HCT116 (cell line): ENCODE measurements around the gene LKAAEAR1. TPM values are rescaled to one million over a fixed set of nuclear protein-coding genes. Genes with fewer than 3 reads are reported as not detected.

ENCODE experiments used
- ATAC-seq: fragments of 200-7000 bp; cut with Tn5 transposase; 2 replicates; pipeline ENCODE4 v1.9.1; 2020; ENCODE audit warnings: mild to moderate bottlenecking, moderate library complexity
- BruUV-seq: library from RNA; stranded (reverse); fragments of 400-500 nt; replicated peaks from 2 replicates; lab custom pipeline; 2021; lab: Mats Ljungman, UMichigan
- CTCF ChIA-PET: fragments of 300-600 bp; sonication (Branson Sonifier 250); formaldehyde crosslinking; loops from one replicate; lab custom pipeline; 2021; ENCODE audit warnings: antibody characterized with exemption; lab: Charles Lee
- POLR2A ChIA-PET: fragments of 300-600, 350-600 bp; sonication (Branson Sonifier 250); formaldehyde crosslinking; loops from one replicate; lab custom pipeline; 2021; ENCODE audit warnings: antibody characterized with exemption; lab: Charles Lee
- RAD21 ChIA-PET, 2 experiments: fragments of 300-600 bp; sonication (Branson Sonifier 250); formaldehyde crosslinking; loops; one replicate each; lab custom pipeline; 2023; ENCODE audit warnings: low total read pairs in 2 of 2; ENCODE audit not compliant: uncharacterized antibody in 2 of 2, unreplicated experiment in 2 of 2, low non-redundant PET in 1 of 2; lab: Charles Lee
- DNase-seq: peaks from one replicate; pipeline ENCODE4 v3.0.0-alpha.2; 2010; ENCODE audit warnings: low read depth, low spot score
- H2AFZ ChIP-seq: fragments of 200-600 bp; shearing (Covaris generic), sonication (generic); 2 replicates; pipeline ENCODE4 v1.6.1; 2017; ENCODE audit warnings: low read depth, mixed run types, mixed read lengths, antibody characterized with exemption, low read length; ENCODE audit not compliant: poor library complexity, severe bottlenecking
- H3K27ac ChIP-seq: 2 replicates; pipeline ENCODE4 v1.5.1; 2012; ENCODE audit warnings: low read depth, low read length
- H3K27me3 ChIP-seq: fragments of 200-600 bp; sonication (generic); 2 replicates; pipeline ENCODE4 v1.6.1; 2016; ENCODE audit warnings: mixed run types, low read length, mixed read lengths; ENCODE audit not compliant: insufficient read depth
- H3K36me3 ChIP-seq, 2 experiments: fragments of 200-500 bp in 1 of 2; fragments of 200-600 bp in 1 of 2; sonication (Bioruptor generic) in 1 of 2; sonication (generic) in 1 of 2; 2 replicates each; pipeline versions ENCODE4 v1.5.1 to v1.6.1; 2014 to 2016; ENCODE audit warnings: low read length in 2 of 2, inconsistent platforms in 1 of 2, mixed read lengths in 1 of 2, mixed run types in 1 of 2; ENCODE audit not compliant: insufficient read depth in 2 of 2, control insufficient read depth in 1 of 2
- H3K4me1 ChIP-seq, 2 experiments: fragments of 200-600 bp in 1 of 2; sonication (generic) in 1 of 2; 2 replicates each; pipeline versions ENCODE4 v1.5.1 to v1.6.1; 2012 to 2017; ENCODE audit warnings: low read length in 2 of 2, inconsistent platforms in 1 of 2, mild to moderate bottlenecking in 1 of 2, mixed read lengths in 1 of 2, mixed run types in 1 of 2, moderate library complexity in 1 of 2; ENCODE audit not compliant: insufficient read depth in 2 of 2, control insufficient read depth in 1 of 2
- H3K4me2 ChIP-seq: fragments of 200-600 bp; sonication (generic); 2 replicates; pipeline ENCODE4 v1.6.1; 2017; ENCODE audit warnings: mixed run types, low read length, mixed read lengths
- H3K4me3 ChIP-seq, 2 experiments: fragments of 200-600 bp in 1 of 2; sonication (generic) in 1 of 2; replicated peaks in 1 of 2; 2 replicates each; pipeline ENCODE4 v1.5.1; 2011 to 2016; ENCODE audit warnings: low read length in 2 of 2, control low read depth in 1 of 2, low read depth in 1 of 2, mild to moderate bottlenecking in 1 of 2, mixed read lengths in 1 of 2, mixed run types in 1 of 2
- H3K79me2 ChIP-seq: fragments of 200-600 bp; sonication (generic); 2 replicates; pipeline ENCODE4 v1.6.1; 2017; ENCODE audit warnings: mild to moderate bottlenecking, mixed run types, low read length, moderate library complexity, mixed read lengths; ENCODE audit not compliant: insufficient read depth
- H3K9ac ChIP-seq: fragments of 200-600 bp; sonication (generic); 2 replicates; pipeline ENCODE4 v1.6.1; 2016; ENCODE audit warnings: low read length, mixed read lengths
- H3K9me2 ChIP-seq: fragments of 200-600 bp; sonication (generic), shearing (Covaris generic); 2 replicates; pipeline ENCODE4 v1.6.1; 2017; ENCODE audit warnings: mixed run types, mild to moderate bottlenecking, moderate library complexity; ENCODE audit not compliant: insufficient read depth
- H3K9me3 ChIP-seq, 2 experiments: fragments of 200-500 bp in 1 of 2; fragments of 200-600 bp in 1 of 2; sonication (Bioruptor generic) in 1 of 2; sonication (generic) in 1 of 2; 2 replicates each; pipeline ENCODE4 v1.6.1; 2014 to 2017; ENCODE audit warnings: low read length in 2 of 2, mixed read lengths in 2 of 2, inconsistent platforms in 1 of 2, low read depth in 1 of 2, mild to moderate bottlenecking in 1 of 2, mixed run types in 1 of 2, moderate library complexity in 1 of 2; ENCODE audit not compliant: control insufficient read depth in 1 of 2, insufficient read depth in 1 of 2
- H4K20me1 ChIP-seq: fragments of 200-600 bp; sonication (generic), shearing (Covaris generic); 2 replicates; pipeline ENCODE4 v1.6.1; 2017; ENCODE audit warnings: mixed run types, mild to moderate bottlenecking, moderate library complexity; ENCODE audit not compliant: insufficient read depth
- CBX3 ChIP-seq: IDR thresholded peaks from 2 replicates; pipeline ENCODE4 v1.6.1; 2012; ENCODE audit warnings: low read depth
- CEBPB ChIP-seq: IDR thresholded peaks from 2 replicates; pipeline ENCODE4 v1.6.1; 2012; ENCODE audit warnings: low read depth
- CTCF ChIP-seq, 3 experiments: fragments of 200-600 bp in 1 of 3; sonication (generic) in 1 of 3; IDR thresholded peaks in 2 of 3; conservative IDR thresholded peaks in 1 of 3; 2 replicates each; pipeline ENCODE4 v1.5.1; 2012 to 2017; ENCODE audit warnings: low read depth in 2 of 3, low read length in 2 of 3, antibody characterized with exemption in 1 of 3, borderline replicate concordance in 1 of 3, control low read depth in 1 of 3, mild to moderate bottlenecking in 1 of 3, mixed read lengths in 1 of 3, mixed run types in 1 of 3, moderate library complexity in 1 of 3; ENCODE audit not compliant: insufficient read depth in 1 of 3
- EGR1 ChIP-seq: IDR thresholded peaks from 2 replicates; pipeline ENCODE4 v1.6.1; 2012; ENCODE audit warnings: low read depth
- ELF1 ChIP-seq: IDR thresholded peaks from 2 replicates; pipeline ENCODE4 v1.6.1; 2012; ENCODE audit warnings: low read depth, borderline replicate concordance
- EZH2 ChIP-seq: fragments of 200-600 bp; sonication (generic); IDR thresholded peaks from 2 replicates; pipeline ENCODE4 v1.6.1; 2017; ENCODE audit warnings: antibody characterized with exemption, mixed run types
- FOSL1 ChIP-seq: IDR thresholded peaks from 2 replicates; pipeline ENCODE4 v1.6.1; 2012; ENCODE audit warnings: low read depth
- JUND ChIP-seq: IDR thresholded peaks from 2 replicates; pipeline ENCODE4 v1.6.1; 2012
- POLR2A ChIP-seq: IDR thresholded peaks from 2 replicates; pipeline ENCODE4 v1.7.0; 2011; ENCODE audit warnings: borderline replicate concordance; ENCODE audit not compliant: insufficient read depth, insufficient read length; ENCODE audit errors: extremely low read depth
- POLR2AphosphoS5 ChIP-seq: IDR thresholded peaks from 2 replicates; pipeline ENCODE4 v1.6.1; 2011; ENCODE audit warnings: mild to moderate bottlenecking, low read depth, low read length, moderate library complexity
- REST ChIP-seq: IDR thresholded peaks from 2 replicates; pipeline ENCODE4 v1.6.1; 2012; ENCODE audit warnings: low read depth
- YY1 ChIP-seq: IDR thresholded peaks from 2 replicates; pipeline ENCODE4 v1.6.1; 2011; ENCODE audit warnings: low read length, low read depth, moderate library complexity, mild to moderate bottlenecking; ENCODE audit not compliant: insufficient replicate concordance; ENCODE audit errors: extremely low read depth
- ZNF274 ChIP-seq: fragments of 200-500 bp; sonication (Bioruptor generic); IDR thresholded peaks from 2 replicates; pipeline ENCODE4 v1.6.1; 2014; ENCODE audit warnings: mild to moderate bottlenecking, low read depth, low read length, inconsistent platforms
- intact Hi-C: fragments of 100-400 bp; cut with micrococcal nuclease; formaldehyde crosslinking; loops from 2 replicates; pipeline ENCODE4 v1.10.0; 2022
- total RNA-seq: library from RNA; stranded (reverse); gene quantifications from one replicate; pipeline ENCODE4 v1.2.1, GENCODE V29; 2021; ENCODE audit not compliant: unreplicated experiment

The LKAAEAR1 gene
- total RNA-seq, 1 experiment from 2014 or later: not detected

GRCh38 chr20:64111841-64112641, 27.8 kb upstream of the LKAAEAR1 start:
- ChIA-PET POLR2A (no interaction called here), RAD21 (no interaction called here), CTCF (interaction anchor here (1.6 kb wide), 1 partner anchor 10 kb away, joined by 5 read pairs; no protein-coding TSS in a partner anchor)
- H3K9ac ChIP-seq: no peak overlapping the region
- no peaks in the 10 kb centered on the region for H3K79me2 ChIP-seq
- no peak overlapping the region for H3K4me2 ChIP-seq
- intact Hi-C loops: no loop called here
- no peaks in the 10 kb centered on the region for H3K9me2 ChIP-seq
- no peaks in the 10 kb centered on the region for H4K20me1 ChIP-seq
- no peak overlapping the region for H3K27ac ChIP-seq
- no TSS peak for BruUV-seq
- H3K4me3 ChIP-seq: no peak overlapping the region
- no peaks in the 10 kb centered on the region for H3K27me3 ChIP-seq
- H3K9me3 ChIP-seq: no peaks in the 10 kb centered on the region
- ATAC-seq (no peak), DNase-seq (no peak)
- H2AFZ ChIP-seq: no peak overlapping the region
- H3K36me3 ChIP-seq: no peaks in the 10 kb centered on the region
- TF ChIP-seq POLR2A (no peak), EGR1 (no peak), JUND (no peak), ELF1 (no peak), YY1 (no peak), CEBPB (no peak), ZNF274 (no peak)
- no peaks in the 10 kb centered on the region for H3K4me1 ChIP-seq

DNA sequence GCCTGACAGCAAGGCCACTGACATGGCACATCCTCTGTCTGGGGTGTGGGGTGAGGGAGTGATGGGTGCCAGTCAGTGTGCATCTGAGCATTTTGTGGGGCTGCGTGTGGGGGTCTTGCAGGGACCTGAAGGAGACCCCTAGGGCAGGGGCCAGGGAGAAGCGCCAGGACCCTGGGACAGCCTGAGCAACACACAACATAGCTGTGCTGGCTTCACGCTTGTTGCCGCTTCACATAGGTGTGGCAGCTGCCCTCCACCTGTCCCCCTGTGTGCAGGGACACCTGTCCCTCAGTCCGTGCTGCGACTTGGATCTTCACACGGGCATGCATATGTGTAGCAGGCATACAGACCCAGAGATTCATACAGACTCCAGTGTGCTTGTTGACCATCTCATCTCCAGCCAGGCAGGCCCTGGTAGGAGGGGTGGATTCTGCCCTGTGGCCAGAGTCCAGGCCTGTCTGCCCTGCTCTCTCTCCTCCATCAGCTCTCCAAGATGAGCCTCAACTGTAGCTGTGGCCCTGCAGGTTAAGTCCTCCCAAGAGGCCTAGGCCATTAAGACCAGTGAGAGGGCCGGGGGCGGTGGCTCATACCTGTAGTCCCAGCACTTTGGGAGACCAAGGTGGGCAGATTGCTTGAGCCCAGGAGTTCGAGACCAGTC, 26.3 kb upstream of the LKAAEAR1 start:
- no peak overlapping the region for H3K4me2 ChIP-seq
- no peak overlapping the region for H3K4me3 ChIP-seq
- intact Hi-C loops: no loop called here
- no peaks in the 10 kb centered on the region for H3K9me3 ChIP-seq
- H3K27me3 ChIP-seq: no peaks in the 10 kb centered on the region
- no peak for ATAC-seq
- H3K36me3 ChIP-seq: no peaks in the 10 kb centered on the region
- no TSS peak for BruUV-seq
- no peaks in the 10 kb centered on the region for H3K9me2 ChIP-seq
- RAD21 ChIA-PET: no interaction called here
- H2AFZ ChIP-seq: no peak overlapping the region
- CTCF ChIA-PET: interaction anchor here (1.6 kb wide), 1 partner anchor 8 kb away, joined by 5 read pairs; no protein-coding TSS in a partner anchor
- POLR2A ChIA-PET: no interaction called here
- no peaks in the 10 kb centered on the region for H3K4me1 ChIP-seq
- DNase-seq: no peak
- H3K9ac ChIP-seq: no peak overlapping the region
- no peak overlapping the region for H3K27ac ChIP-seq
- no peaks in the 10 kb centered on the region for H4K20me1 ChIP-seq
- no peaks in the 10 kb centered on the region for H3K79me2 ChIP-seq
- TF ChIP-seq POLR2A (no peak), POLR2AphosphoS5 (no peak), REST (no peak), FOSL1 (no peak), EZH2 (no peak), ZNF274 (no peak), CTCF (IDR thresholded peaks at IDR 0.05 in 2 of 3, conservative IDR thresholded peaks at IDR 0.05 in 1 of 3; ENCODE audit: borderline replicate concordance in 1 of 3, insufficient read depth in 1 of 3, low read depth in 2 of 3, low read length in 2 of 3) (no peak), ELF1 (no peak), CBX3 (no peak)
